AML-193 (cell line): Measurements from ENCODE around the gene ANKRD11.
"Not testable (repeated sequence)": the region's sequence is repeated elsewhere in the genome, so short reads cannot be mapped to it uniquely, and the experiment has no call there.

Source experiments
- DNase-seq, 2 experiments: peaks; one replicate each; lab custom pipeline; 2025; lab: John Stamatoyannopoulos, UW

The ANKRD11 gene

DNA sequence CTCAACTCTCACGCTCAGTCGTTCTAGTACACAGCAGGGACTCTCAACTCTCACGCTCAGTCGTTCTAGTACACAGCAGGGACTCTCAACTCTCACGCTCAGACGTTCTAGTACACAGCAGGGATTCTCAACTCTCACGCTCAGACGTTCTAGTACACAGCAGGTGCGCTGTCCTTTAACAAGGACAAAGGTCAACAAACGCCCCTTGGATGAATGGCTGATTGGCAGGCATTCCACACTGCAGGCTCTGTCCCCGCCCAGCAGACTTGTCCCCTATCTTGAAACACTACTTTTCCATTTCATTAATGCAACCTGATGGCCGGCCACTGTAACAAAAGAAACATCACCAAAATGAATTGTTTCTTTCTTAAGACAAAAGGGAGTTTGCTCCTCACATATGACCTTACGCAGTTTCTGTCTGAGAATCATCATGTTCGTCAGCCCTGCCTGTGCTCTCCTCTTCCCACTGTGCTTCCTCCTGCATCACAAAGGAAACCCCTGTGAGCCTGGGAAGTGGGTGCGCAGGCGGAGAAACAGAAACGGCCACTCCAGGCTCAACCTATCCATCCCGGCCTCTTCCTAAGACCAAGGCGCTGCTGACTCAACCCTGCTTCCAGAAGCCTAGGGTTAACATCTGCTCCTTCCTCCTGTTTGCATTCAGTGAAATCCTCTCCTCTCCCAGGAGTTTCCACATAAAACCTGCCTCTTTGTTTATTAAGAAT lies 59.8 kb downstream of the ANKRD11 start:
- no peak for DNase-seq

DNA sequence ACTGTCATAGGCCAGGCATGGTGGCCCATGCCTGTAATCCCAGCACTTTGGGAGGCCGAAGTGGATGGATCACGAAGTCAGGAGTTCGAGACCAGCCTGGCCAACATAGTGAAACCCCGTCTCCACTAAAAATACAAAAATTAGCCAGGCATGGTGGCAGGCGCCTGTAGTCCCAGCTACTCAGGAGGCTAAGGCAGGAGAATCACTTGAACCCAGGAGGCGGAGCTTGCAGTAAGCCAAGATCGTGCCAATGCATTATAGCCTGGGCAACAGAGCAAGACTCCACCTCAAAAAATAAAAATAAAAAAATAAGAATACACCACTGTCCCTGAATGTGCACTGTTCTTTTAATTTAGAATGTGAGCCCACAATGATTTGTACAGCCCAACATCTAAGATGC lies 61.8 kb downstream of the ANKRD11 start:
- not testable (repeated sequence) for DNase-seq

DNA sequence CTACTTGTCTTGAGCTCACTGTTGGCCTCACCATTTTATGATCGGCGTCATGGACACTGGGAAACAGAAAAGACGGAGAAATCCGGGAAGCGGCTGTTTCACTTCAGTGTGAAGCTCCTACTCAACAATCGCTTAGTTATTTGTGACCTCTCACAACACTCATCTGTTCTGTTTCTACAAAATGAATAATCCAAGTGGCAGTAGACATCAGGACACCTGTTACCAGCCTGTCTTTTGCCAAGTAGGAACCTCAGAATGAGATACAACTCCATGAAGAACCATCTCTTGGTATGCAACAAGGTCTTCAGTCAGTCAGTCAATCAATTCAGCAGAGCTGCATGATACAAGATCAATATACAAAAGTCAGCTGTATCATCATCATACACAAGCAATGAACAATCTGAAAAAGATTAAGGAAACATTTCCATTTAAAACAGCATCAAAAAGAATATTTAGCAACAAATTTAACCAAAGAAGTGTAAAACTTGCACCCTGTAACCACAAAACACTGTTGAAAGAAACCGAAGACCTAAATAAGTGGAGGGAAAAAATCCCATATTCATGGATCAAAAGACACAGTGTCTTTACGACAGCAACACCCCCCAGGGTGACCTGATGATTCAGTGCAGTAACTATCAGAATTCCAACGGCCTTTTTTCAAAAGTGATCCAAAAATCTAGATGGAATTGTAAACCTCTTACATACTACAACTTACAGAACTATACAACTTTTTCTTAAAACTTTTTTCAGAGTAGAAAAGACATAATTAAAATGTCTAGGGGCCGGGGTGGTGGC lies 63.4 kb downstream of the ANKRD11 start:
- DNase-seq, result no peak

GRCh38 chr16:89425523-89425922 lies 64.8 kb downstream of the ANKRD11 start:
- DNase-seq, result no peak

DNA sequence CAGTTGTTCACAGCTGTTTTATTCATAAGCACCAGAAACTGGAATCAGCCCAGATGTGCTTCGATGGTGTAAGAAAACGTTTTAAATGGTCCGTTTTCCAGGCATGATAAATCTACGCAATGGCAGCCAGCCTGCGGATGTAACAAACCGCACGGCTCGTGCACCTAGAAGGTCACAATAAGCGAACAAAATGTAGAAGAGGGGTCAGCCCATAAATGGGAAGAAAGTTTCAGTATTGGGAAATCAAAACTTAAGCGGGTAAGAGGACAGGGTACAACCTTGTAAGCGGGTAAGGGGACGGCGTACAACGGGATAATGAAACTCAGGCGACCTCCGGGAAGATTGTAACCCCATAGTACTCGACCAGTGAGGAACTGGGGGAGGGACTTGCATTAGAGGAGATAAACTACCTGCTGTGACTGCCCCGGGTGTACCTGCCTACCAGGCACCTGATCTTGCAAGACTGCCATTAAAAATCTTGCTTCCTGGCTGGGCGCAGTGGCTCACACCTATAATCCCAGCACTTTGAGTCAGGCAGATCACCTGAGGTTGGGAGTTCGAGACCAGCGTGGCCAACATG lies 66.6 kb downstream of the ANKRD11 start:
- no peak for DNase-seq

DNA sequence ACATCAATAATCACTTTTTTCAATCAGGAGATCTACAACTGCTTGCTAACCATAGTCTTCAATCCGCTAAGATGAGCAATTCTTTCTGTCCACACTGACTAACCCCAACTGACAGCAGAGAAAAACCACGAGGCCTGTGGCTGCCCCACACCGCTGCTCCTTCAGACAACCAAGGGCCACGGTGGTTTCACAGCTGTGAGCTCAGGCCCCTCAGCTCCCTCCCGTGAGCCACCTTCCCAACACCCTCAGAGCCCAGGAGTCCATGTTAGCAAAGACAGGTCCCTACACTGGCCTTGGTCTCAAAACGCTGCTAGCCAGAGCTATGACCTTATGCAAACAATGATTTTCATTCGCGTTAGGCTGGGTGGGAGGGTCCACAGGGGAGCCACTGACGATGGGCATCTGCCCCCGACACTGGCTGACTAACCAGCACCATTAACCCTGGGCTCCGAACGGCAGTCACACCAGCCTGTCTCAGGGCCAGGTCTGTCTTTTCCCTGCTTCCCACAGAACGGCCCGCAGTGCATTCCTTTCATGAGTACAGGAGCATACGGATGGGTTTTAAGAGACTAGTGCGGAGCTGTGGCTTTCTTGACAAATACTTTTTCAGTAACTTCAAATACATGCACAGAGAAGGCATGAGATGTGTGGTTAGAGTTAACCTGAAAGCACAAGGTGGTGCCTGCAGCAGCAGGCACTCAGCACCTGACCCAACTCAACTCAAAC lies 67.3 kb downstream of the ANKRD11 start:
- no peak for DNase-seq

- DNase-seq, result no peak
Observed at GRCh38 chr16:89422527-89422904, 67.8 kb downstream of the ANKRD11 start.

DNA sequence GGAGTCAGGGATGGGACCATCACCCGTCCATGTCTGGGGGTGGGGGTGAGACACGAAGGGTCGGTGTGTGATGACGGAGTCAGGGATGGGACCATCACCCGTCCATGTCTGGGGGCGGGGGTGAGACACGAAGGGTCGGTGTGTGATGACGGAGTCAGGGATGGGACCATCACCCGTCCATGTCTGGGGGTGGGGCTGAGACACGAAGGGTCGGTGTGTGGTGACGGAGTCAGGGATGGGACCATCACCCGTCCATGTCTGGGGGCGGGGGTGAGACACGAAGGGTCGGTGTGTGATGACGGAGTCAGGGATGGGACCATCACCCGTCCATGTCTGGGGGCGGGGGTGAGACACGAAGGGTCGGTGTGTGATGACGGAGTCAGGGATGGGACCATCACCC lies 69.1 kb downstream of the ANKRD11 start:
- not testable (repeated sequence) for DNase-seq

DNA sequence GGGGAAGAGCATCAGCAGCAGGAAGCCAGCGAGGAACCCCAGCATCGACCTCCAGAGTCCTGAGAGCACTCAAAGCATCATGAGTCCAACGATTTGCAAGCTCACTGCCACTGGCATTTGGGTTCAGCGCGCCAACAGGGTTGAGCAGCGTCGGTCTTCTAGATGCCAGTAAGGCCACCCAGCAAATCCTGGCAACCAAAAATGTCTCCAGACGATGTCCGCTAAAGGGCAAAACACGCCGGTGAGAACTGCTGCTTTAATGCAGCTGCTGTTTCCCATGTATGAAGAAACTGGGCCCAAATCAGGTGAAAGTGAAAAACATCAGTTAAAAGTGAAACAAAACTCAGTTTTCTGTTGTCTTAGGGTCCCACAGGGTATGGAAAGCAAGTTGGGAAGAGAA lies 70.2 kb downstream of the ANKRD11 start:
- no peak for DNase-seq

- DNase-seq, result no peak
Observed at GRCh38 chr16:89418352-89418751, 72.0 kb downstream of the ANKRD11 start.

DNA sequence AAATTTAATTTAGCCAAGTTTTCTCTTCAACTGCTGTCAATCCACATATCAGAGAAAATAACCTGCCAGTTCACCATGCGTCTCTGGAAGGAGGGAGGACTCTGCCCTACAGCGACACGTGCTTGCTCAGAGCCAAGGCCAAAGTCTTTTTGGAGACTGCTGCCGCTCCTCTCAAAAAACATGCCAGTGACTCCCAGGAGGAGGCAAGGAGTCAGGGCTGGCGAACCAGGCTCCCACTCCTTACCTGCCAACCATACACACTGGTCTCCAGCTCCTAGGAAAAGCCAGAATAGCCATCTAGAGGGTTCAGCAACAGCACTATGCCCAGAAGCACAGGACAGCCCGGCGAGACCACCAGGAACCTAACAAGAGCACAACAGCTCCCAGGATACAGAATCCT lies 73.0 kb downstream of the ANKRD11 start:
- DNase-seq, result no peak

GRCh38 chr16:89413811-89414585 lies 76.4 kb downstream of the ANKRD11 start:
- DNase-seq, result no peak

- DNase-seq, result no peak
Observed at GRCh38 chr16:89412811-89413210, 77.5 kb downstream of the ANKRD11 start.

DNA sequence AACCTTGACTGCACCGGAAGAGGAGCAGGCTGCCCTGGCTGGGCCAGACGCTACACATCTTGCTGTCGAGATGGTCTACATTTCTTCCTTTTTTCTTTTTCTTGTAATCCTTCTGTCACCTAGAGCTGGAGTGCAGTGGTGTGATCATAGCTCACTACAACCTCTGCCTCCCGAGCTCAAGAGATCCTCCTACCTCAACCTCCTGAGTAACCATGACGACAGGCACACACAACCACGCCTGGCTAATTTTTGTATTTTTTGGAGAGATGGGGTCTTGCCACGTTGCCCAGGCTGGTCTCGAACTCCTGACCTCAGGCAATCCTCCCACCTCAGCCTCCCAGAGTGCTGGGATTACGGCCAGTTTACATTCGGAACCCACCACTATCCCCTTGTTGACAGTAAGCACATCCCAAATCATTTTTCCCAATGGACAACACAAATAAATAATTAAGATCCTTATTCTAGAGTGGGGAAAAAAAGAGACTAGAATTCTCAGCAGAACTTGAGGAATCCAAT lies 79.0 kb downstream of the ANKRD11 start:
- no peak for DNase-seq

GRCh38 chr16:89410794-89411309 lies 79.5 kb downstream of the ANKRD11 start:
- DNase-seq, result no peak

DNA sequence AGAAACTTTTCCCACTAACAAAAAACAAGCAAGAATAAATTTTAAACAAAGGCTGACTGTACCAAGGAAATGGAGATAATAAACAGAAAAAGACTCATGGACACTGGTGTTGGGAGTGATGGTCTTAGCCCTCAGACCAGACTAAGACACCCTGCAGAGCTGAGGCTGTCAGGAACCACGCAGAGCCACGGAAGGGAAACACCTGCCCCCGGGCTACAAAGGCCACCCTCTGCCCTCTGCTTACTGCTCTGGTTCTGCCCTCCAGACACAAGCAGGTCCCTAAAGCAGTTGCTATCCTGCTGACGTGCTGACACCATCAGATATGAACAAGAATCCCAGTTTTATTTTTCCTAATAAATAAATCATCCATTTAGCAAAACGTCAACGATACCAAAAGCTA lies 80.0 kb downstream of the ANKRD11 start:
- DNase-seq, result no peak

DNA sequence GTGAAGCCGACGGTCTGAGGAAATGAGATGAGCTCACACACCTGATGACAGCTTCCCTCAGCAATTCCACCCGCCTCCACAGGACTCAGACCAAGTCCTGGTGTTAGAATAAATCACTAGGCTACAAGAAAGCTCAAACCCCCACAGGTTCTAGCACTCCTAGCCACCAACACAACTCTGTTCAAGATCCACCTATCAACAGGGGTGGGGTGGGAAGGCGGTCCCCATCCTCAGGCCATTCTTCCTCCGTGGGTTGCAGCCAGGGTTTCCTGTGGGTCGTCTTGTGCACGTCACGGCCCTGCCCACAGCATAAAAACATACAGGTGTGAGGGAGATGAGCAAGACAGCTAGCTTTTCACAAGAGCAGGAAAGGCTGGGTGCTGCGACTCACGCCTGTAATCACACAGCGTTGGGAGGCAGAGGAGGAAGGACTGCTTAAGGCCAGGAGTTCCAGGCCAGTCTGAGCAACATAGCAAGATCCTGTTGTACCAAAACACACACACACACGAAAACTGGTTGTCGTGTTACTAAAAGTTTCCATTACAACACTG lies 81.1 kb downstream of the ANKRD11 start:
- no peak for DNase-seq

DNA sequence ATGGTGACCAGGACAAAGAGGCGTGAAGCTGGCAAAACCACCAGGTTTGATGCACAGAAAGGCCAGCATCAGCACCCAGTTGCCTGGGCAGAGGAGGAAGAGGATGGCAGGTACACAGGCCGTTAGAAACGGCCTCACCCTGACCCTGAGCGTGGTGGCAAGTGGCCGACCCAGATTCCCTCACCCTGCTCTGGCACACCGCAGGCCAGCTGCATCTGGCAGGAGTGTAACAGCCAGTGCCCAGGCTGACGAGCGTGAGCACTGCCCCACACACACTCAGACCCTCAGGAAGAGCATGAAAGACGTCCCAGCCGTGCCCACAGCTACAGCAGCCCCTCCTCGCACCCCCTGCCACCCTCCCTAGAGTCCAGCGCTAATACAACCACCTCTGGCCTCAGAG lies 82.0 kb downstream of the ANKRD11 start:
- DNase-seq, result no peak

DNA sequence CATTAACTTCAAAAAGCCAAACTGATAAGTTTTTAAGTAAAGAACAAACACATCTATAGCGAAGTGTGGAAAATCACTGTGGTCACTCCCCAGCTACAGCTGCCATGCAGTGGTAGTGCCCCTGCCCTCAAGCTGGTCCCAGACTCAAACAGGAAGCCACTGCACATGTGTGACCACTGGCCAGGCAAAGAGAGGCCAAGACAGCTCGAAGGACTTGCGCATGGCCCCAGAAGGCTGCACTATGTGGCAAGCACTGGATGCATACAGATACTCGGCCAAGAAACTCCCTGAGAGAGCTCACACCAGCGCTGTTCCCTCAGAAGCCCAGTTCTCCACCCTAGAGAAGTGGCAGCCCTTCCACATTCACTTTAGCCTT lies 82.4 kb downstream of the ANKRD11 start:
- no peak for DNase-seq

DNA sequence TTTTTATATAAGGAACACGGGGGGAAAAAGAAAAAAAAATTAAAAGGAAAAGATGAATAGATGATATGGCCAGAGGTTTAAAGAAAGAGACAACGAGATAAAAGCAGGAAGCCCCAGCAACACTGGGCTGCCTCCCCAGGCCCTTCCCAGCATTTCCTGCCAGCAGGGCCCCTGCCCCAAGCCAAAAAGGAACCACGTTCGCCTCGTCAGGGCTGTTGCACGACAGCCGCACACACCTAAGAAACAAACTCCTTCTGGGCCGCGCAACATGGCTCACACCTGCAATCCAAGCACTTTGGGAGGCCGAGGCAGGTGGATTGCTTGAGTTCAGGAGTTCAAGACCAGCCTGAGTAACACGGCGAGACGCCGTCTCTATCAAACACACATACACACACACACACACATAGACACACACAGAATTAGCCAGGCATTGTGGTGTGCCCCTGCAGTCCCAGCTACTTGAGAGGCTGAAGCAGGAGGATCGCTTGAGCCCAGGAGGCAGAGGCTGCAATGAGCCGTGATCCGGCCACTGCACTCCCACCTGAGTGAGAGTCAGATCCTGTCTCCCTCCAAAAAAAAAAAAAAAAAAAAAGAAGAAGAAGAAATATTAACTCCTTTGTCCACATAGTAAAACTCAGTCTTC lies 83.0 kb downstream of the ANKRD11 start:
- DNase-seq, result no peak
